HEK293T (cell line): Measurements from ENCODE around the gene NECAB3.

Experiments
- CTBP1 ChIP-seq: fragments of 450-650 bp; IDR thresholded peaks from 2 replicates; pipeline ENCODE4 v1.6.1; 2016; ENCODE audit warnings: borderline replicate concordance
- FOXA1 ChIP-seq: fragments of 450-650 bp; IDR thresholded peaks from 2 replicates; pipeline ENCODE4 v1.6.1; 2016; ENCODE audit warnings: mild to moderate bottlenecking
- FOXK2 ChIP-seq: fragments of 450-650 bp; IDR thresholded peaks from 2 replicates; pipeline ENCODE4 v1.6.1; 2016; ENCODE audit warnings: mild to moderate bottlenecking
- FOXM1 ChIP-seq: fragments of 450-650 bp; IDR thresholded peaks from 2 replicates; pipeline ENCODE4 v1.6.1; 2017; ENCODE audit warnings: mild to moderate bottlenecking, borderline replicate concordance
- L3MBTL2 ChIP-seq: fragments of 450-650 bp; conservative IDR thresholded peaks from 2 replicates; pipeline ENCODE4 v1.6.1; 2016; ENCODE audit warnings: mild to moderate bottlenecking
- PKNOX1 ChIP-seq: fragments of 450-650 bp; IDR thresholded peaks from 2 replicates; pipeline ENCODE4 v1.6.1; 2016
- SP1 ChIP-seq: fragments of 450-650 bp; IDR thresholded peaks from 2 replicates; pipeline ENCODE4 v1.6.1; 2017
- SUZ12 ChIP-seq: fragments of 450-650 bp; IDR thresholded peaks from 2 replicates; pipeline ENCODE4 v1.6.1; 2016; ENCODE audit warnings: mild to moderate bottlenecking

DNA sequence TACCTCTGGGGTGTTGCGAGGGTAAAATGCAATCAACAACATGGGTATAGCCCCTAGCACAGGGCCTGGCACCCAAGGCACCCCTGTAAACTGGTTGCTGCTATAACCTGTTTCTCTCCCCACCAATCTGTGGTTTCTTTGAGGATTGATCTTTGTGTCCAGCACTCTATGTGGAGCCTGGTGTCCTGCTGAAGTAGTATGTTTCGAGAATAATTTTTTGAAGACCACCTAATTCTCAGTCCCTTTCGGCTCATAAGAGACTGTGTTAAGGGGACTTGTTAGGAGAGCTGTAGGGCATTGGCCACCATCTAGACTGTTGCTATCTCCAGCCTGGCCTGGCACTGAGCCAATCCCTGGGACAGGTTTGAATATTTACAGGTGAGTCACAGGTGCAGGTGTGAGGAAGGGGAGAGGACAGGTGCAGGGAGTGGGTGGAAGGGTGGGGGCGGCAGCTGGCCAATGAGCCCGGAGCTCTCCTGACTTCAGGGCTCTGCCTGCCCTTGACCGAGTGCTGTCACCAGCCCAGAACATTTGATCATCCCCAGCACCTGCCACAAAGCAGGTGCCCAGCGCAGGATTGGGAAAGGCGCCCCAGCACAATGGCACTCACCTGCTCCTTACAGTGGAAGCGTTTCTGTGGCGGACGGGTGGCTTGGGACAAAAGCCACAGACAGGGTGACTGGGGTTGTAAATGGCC, 20.2 kb downstream of the NECAB3 start:
- no peak for TF ChIP-seq FOXK2
- TF ChIP-seq FOXM1: no peak
- no peak for TF ChIP-seq L3MBTL2
- no peak for TF ChIP-seq FOXA1
- no peak for TF ChIP-seq PKNOX1
- no peak for TF ChIP-seq SP1
- no peak for TF ChIP-seq CTBP1
- no peak for TF ChIP-seq SUZ12
